GM19324 (cell line): ENCODE results near the gene ARHGAP40.

Experiments
- ATAC-seq: cut with Tn5 transposase; IDR thresholded peaks from one replicate; pipeline ENCODE4 v1.9.1; 2021; ENCODE audit warnings: mild to moderate bottlenecking, moderate library complexity; ENCODE audit not compliant: unreplicated experiment, low FRiP score

The ARHGAP40 gene

GRCh38 chr20:38601216-38602184, at the start of gene ARHGAP40:
TSS of gene ARHGAP40 (plus strand) at chr20:38601809.
- no peak for ATAC-seq

- no peak for ATAC-seq
Observed at GRCh38 chr20:38554986-38555385, 46.6 kb upstream of the ARHGAP40 start.

GRCh38 chr20:38555395-38555794, 46.2 kb upstream of the ARHGAP40 start:
- ATAC-seq: no peak

- no peak for ATAC-seq
Observed at GRCh38 chr20:38557174-38557573, 44.4 kb upstream of the ARHGAP40 start.

- ATAC-seq: no peak
Observed at GRCh38 chr20:38558596-38559360, 42.8 kb upstream of the ARHGAP40 start.

- no peak for ATAC-seq
Observed at GRCh38 chr20:38559764-38560163, 41.8 kb upstream of the ARHGAP40 start.

GRCh38 chr20:38563802-38564431, 37.7 kb upstream of the ARHGAP40 start:
- no peak for ATAC-seq

- ATAC-seq: no peak
Observed at GRCh38 chr20:38564680-38565079, 36.9 kb upstream of the ARHGAP40 start.

- ATAC-seq: no peak
Observed at GRCh38 chr20:38566036-38566598, 35.5 kb upstream of the ARHGAP40 start.

- no peak for ATAC-seq
Observed at GRCh38 chr20:38569747-38570525, 31.7 kb upstream of the ARHGAP40 start.

- no peak for ATAC-seq
Observed at GRCh38 chr20:38573413-38573812, 28.2 kb upstream of the ARHGAP40 start.

GRCh38 chr20:38579219-38579910, 22.2 kb upstream of the ARHGAP40 start:
- no peak for ATAC-seq

GRCh38 chr20:38579921-38580320, 21.7 kb upstream of the ARHGAP40 start:
- no peak for ATAC-seq

GRCh38 chr20:38581013-38581412, 20.6 kb upstream of the ARHGAP40 start, which contains the start of gene ADIG:
TSS of gene ADIG (plus strand) at chr20:38581197. CDS start at chr20:38581251, 54 bp downstream.
- ATAC-seq: no peak

GRCh38 chr20:38581830-38582358, 19.7 kb upstream of the ARHGAP40 start:
- no peak for ATAC-seq

- no peak for ATAC-seq
Observed at GRCh38 chr20:38583306-38583705, 18.3 kb upstream of the ARHGAP40 start.

GRCh38 chr20:38584099-38584763, 17.4 kb upstream of the ARHGAP40 start:
- no peak for ATAC-seq

GRCh38 chr20:38585404-38586180, 16.0 kb upstream of the ARHGAP40 start:
- no peak for ATAC-seq
